ENCODE data around the gene CTDSPL. TPM values are rescaled to one million over a fixed set of nuclear protein-coding genes. Genes with fewer than 3 reads are reported as not detected.

The CTDSPL gene
- total RNA-seq, 1 experiment from 2014 or later = 81.9 TPM

- CTCF ChIA-PET = no interaction called here
- Mint-ChIP-seq H3K4me3 (ENCODE audit: low read depth, unreplicated experiment) (peak overlapping the region; percentile 3), H3K27ac (ENCODE audit: unreplicated experiment) (peak overlapping the region; percentile 36), H3K27me3 (ENCODE audit: unreplicated experiment) (no peaks in the 10 kb centered on the region), H3K9me3 (ENCODE audit: low read depth, unreplicated experiment) (no peaks in the 10 kb centered on the region), H3K4me1 (ENCODE audit: low read depth, unreplicated experiment) (peaks cover 51% of the 10 kb centered on the region), H3K36me3 (ENCODE audit: insufficient read depth, unreplicated experiment) (peaks cover 8% of the 10 kb centered on the region)
- intact Hi-C loops (cut with micrococcal nuclease; ENCODE audit: unreplicated experiment) = no loop called here
- BruUV-seq (replicated peaks) = no TSS peak
- no peak for DNase-seq
- no peak for TF ChIP-seq CTCF (IDR thresholded peaks at IDR 0.05; ENCODE audit: unreplicated experiment)
These were observed 62.8 kb downstream of the CTDSPL start for GRCh38 chr3:37924453-37924852.

- Mint-ChIP-seq H3K4me3 (ENCODE audit: low read depth, unreplicated experiment) (peak overlapping the region; percentile 3), H3K27me3 (ENCODE audit: unreplicated experiment) (no peaks in the 10 kb centered on the region), H3K27ac (ENCODE audit: unreplicated experiment) (peak overlapping the region; percentile 36), H3K9me3 (ENCODE audit: low read depth, unreplicated experiment) (no peaks in the 10 kb centered on the region), H3K4me1 (ENCODE audit: low read depth, unreplicated experiment) (peaks cover 49% of the 10 kb centered on the region), H3K36me3 (ENCODE audit: insufficient read depth, unreplicated experiment) (peaks cover 5% of the 10 kb centered on the region)
- TF ChIP-seq CTCF (IDR thresholded peaks at IDR 0.05; ENCODE audit: unreplicated experiment) = no peak
- no peak for DNase-seq
- CTCF ChIA-PET = no interaction called here
- BruUV-seq (replicated peaks) = no TSS peak
- intact Hi-C loops (cut with micrococcal nuclease; ENCODE audit: unreplicated experiment) = no loop called here
These were observed 63.5 kb downstream of the CTDSPL start for GRCh38 chr3:37925157-37925556.

- intact Hi-C loops (cut with micrococcal nuclease; ENCODE audit: unreplicated experiment) = no loop called here
- DNase-seq = no peak
- H3K4me3 Mint-ChIP-seq (ENCODE audit: low read depth, unreplicated experiment) = no peak overlapping the region
- no peak overlapping the region for H3K27ac Mint-ChIP-seq (ENCODE audit: unreplicated experiment)
- peaks cover 5% of the 10 kb centered on the region for H3K36me3 Mint-ChIP-seq (ENCODE audit: insufficient read depth, unreplicated experiment)
- CTCF ChIA-PET = no interaction called here
- no peak for TF ChIP-seq CTCF (IDR thresholded peaks at IDR 0.05; ENCODE audit: unreplicated experiment)
- H3K4me1 Mint-ChIP-seq (ENCODE audit: low read depth, unreplicated experiment) = peaks cover 63% of the 10 kb centered on the region
- H3K27me3 Mint-ChIP-seq (ENCODE audit: unreplicated experiment) = no peaks in the 10 kb centered on the region
- BruUV-seq (replicated peaks) = no TSS peak
- H3K9me3 Mint-ChIP-seq (ENCODE audit: low read depth, unreplicated experiment) = no peaks in the 10 kb centered on the region
These were observed 64.9 kb downstream of the CTDSPL start for GRCh38 chr3:37926611-37927010.

GRCh38 chr3:37930495-37930894 lies 68.8 kb downstream of the CTDSPL start:
- no peak for DNase-seq
- Mint-ChIP-seq H3K27me3 (ENCODE audit: unreplicated experiment) (no peaks in the 10 kb centered on the region), H3K4me3 (ENCODE audit: low read depth, unreplicated experiment) (no peak overlapping the region), H3K27ac (ENCODE audit: unreplicated experiment) (no peak overlapping the region), H3K36me3 (ENCODE audit: insufficient read depth, unreplicated experiment) (peaks cover 9% of the 10 kb centered on the region), H3K9me3 (ENCODE audit: low read depth, unreplicated experiment) (no peaks in the 10 kb centered on the region), H3K4me1 (ENCODE audit: low read depth, unreplicated experiment) (peaks cover 59% of the 10 kb centered on the region)
- BruUV-seq (replicated peaks) = no TSS peak
- CTCF ChIA-PET = interaction anchor here (0.6 kb wide), 1 partner anchor 263 kb away, joined by 6 read pairs; no protein-coding TSS in a partner anchor
- no peak for TF ChIP-seq CTCF (IDR thresholded peaks at IDR 0.05; ENCODE audit: unreplicated experiment)
- intact Hi-C loops (cut with micrococcal nuclease; ENCODE audit: unreplicated experiment) = no loop called here
